HepG2 (cell line): ENCODE data around the gene USP36. TPM values are rescaled to one million over a fixed set of nuclear protein-coding genes. Genes with fewer than 3 reads are reported as not detected.

Experiments
- FOXA3 ChIP-seq: IDR thresholded peaks from 2 replicates; pipeline ENCODE4 v1.6.1; 2016; ENCODE audit warnings: missing genetic modification reagents, missing compliant biosample characterization
- FOXK1 ChIP-seq: sonication (generic); formaldehyde crosslinking; IDR thresholded peaks from 2 replicates; pipeline ENCODE4 v1.4.0; 2020; ENCODE audit warnings: low read depth, missing genetic modification reagents, borderline replicate concordance
- FOXP4 ChIP-seq: sonication (generic); formaldehyde crosslinking; IDR thresholded peaks from 2 replicates; pipeline ENCODE4 v1.4.0; 2020; ENCODE audit warnings: missing genetic modification reagents
- HNF1B ChIP-seq: sonication (generic); formaldehyde crosslinking; IDR thresholded peaks from 2 replicates; pipeline ENCODE4 v1.5.1; 2020; ENCODE audit warnings: mild to moderate bottlenecking, moderate library complexity, missing genetic modification reagents
- HNRNPL ChIP-seq: fragments of 200-400 bp; formaldehyde crosslinking; IDR thresholded peaks from 2 replicates; pipeline ENCODE4 v1.6.1; 2017; ENCODE audit warnings: mild to moderate bottlenecking, low read depth, low read length
- NFE2 ChIP-seq: sonication (generic); formaldehyde crosslinking; IDR thresholded peaks from 2 replicates; pipeline ENCODE4 v1.4.0; 2020; ENCODE audit warnings: missing genetic modification reagents
- ONECUT2 ChIP-seq: sonication (generic); formaldehyde crosslinking; IDR thresholded peaks from 2 replicates; pipeline ENCODE4 v1.4.0; 2020; ENCODE audit warnings: missing genetic modification reagents
- SIX1 ChIP-seq: sonication (generic); formaldehyde crosslinking; IDR thresholded peaks from 2 replicates; pipeline ENCODE4 v1.4.0; 2020; ENCODE audit warnings: missing genetic modification reagents, borderline replicate concordance
- SP4 ChIP-seq: sonication (generic); formaldehyde crosslinking; IDR thresholded peaks from 2 replicates; pipeline ENCODE4 v1.8.1; 2023; ENCODE audit warnings: mild to moderate bottlenecking, missing genetic modification reagents
- ZEB1 ChIP-seq: IDR thresholded peaks from 2 replicates; pipeline ENCODE4 v1.6.1; 2012; ENCODE audit warnings: mild to moderate bottlenecking, low read depth, inconsistent platforms; ENCODE audit not compliant: insufficient replicate concordance
- ZFYVE20 ChIP-seq: sonication (generic); formaldehyde crosslinking; IDR thresholded peaks from 2 replicates; pipeline ENCODE4 v1.8.0; 2023; ENCODE audit warnings: low read depth, mild to moderate bottlenecking, moderate library complexity, missing genetic modification reagents, borderline replicate concordance
- ZNF781 ChIP-seq: sonication (generic); formaldehyde crosslinking; IDR thresholded peaks from 2 replicates; pipeline ENCODE4 v1.5.1; 2020; ENCODE audit warnings: borderline replicate concordance, mild to moderate bottlenecking, missing genetic modification reagents; ENCODE audit errors: not compliant biosample characterization
- ZNF891 ChIP-seq: sonication (generic); formaldehyde crosslinking; IDR thresholded peaks from 2 replicates; pipeline ENCODE4 v1.5.0; 2020; ENCODE audit warnings: mild to moderate bottlenecking, missing genetic modification reagents
- polyA plus RNA-seq, 8 experiments: library from polyadenylated mRNA; depleted of rRNA in 3 of 8; stranded (reverse) in 7 of 8; unstranded in 1 of 8; fragments of >200 nt; fragmentation: Illumina TruSeq in 4 of 8; extraction: Trizol in 4 of 8; gene quantifications; 2 replicates each; pipeline versions ENCODE4 v1.2.1 to v1.2.3, GENCODE V29; 2011 to 2016; ENCODE audit warnings: low read depth in 4 of 8, missing spikeins in 1 of 8, mixed read lengths in 1 of 8; ENCODE audit not compliant: insufficient read depth in 1 of 8
- total RNA-seq, 5 experiments: library from RNA; depleted of rRNA; stranded (reverse); fragments of >200 nt; fragmentation: Illumina TruSeq; extraction: Trizol; gene quantifications; 2 replicates each; pipeline ENCODE4 v1.2.3, GENCODE V29; 2016; ENCODE audit warnings: low read depth in 1 of 5
- TF ChIP-seq, protein P1 (sequence below): IDR thresholded peaks from 2 replicates; pipeline ENCODE4 v1.6.1; 2016; ENCODE audit warnings: low read depth
- TF ChIP-seq, protein P2 (sequence below): sonication (generic); formaldehyde crosslinking; IDR thresholded peaks from 2 replicates; pipeline ENCODE4 v1.5.1; 2020; ENCODE audit warnings: mild to moderate bottlenecking, missing genetic modification reagents, borderline replicate concordance

The USP36 gene
- total and polyA plus RNA-seq, 2 of the 13 experiments (the other 11 are each of a cell fraction or from before 2014, with no cell fraction given), result 29.6 to 45.9 TPM

GRCh38 chr17:78865682-78866390 is 25.2 kb upstream of the USP36 start (continued):
- TF ChIP-seq FOXA3 (peak; percentile 60; the same call in 1 of the 2 replicates), ZNF781 (no peak), HNF1B (peak; percentile 84), ZNF891 (CRISPR knock-in tag) (0 out of 2 replicates have a peak, but pooled peaks have one; percentile 23), FOXK1 (peak; percentile 50; the same call in 1 of the 2 replicates), ONECUT2 (CRISPR knock-in tag) (0 out of 2 replicates have a peak, but pooled peaks have one; percentile 39), HNRNPL (0 out of 2 replicates have a peak, but pooled peaks have one; percentile 36), ZFYVE20 (no peak), ZEB1 (no peak), NFE2 (CRISPR knock-in tag) (no peak), SIX1 (CRISPR knock-in tag) (no peak), FOXP4 (CRISPR knock-in tag) (peak; percentile 51), SP4 (CRISPR knock-in tag) (no peak)
- TF ChIP-seq, protein P1, sequence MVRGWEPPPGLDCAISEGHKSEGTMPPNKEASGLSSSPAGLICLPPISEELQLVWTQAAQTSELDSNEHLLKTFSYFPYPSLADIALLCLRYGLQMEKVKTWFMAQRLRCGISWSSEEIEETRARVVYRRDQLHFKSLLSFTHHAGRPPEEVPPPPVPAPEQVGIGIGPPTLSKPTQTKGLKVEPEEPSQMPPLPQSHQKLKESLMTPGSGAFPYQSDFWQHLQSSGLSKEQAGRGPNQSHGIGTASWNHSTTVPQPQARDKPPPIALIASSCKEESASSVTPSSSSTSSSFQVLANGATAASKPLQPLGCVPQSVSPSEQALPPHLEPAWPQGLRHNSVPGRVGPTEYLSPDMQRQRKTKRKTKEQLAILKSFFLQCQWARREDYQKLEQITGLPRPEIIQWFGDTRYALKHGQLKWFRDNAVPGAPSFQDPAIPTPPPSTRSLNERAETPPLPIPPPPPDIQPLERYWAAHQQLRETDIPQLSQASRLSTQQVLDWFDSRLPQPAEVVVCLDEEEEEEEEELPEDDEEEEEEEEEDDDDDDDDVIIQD (CRISPR knock-in tag), result peak; percentile 67; the same call in 1 of the 2 replicates
- TF ChIP-seq, protein P2, sequence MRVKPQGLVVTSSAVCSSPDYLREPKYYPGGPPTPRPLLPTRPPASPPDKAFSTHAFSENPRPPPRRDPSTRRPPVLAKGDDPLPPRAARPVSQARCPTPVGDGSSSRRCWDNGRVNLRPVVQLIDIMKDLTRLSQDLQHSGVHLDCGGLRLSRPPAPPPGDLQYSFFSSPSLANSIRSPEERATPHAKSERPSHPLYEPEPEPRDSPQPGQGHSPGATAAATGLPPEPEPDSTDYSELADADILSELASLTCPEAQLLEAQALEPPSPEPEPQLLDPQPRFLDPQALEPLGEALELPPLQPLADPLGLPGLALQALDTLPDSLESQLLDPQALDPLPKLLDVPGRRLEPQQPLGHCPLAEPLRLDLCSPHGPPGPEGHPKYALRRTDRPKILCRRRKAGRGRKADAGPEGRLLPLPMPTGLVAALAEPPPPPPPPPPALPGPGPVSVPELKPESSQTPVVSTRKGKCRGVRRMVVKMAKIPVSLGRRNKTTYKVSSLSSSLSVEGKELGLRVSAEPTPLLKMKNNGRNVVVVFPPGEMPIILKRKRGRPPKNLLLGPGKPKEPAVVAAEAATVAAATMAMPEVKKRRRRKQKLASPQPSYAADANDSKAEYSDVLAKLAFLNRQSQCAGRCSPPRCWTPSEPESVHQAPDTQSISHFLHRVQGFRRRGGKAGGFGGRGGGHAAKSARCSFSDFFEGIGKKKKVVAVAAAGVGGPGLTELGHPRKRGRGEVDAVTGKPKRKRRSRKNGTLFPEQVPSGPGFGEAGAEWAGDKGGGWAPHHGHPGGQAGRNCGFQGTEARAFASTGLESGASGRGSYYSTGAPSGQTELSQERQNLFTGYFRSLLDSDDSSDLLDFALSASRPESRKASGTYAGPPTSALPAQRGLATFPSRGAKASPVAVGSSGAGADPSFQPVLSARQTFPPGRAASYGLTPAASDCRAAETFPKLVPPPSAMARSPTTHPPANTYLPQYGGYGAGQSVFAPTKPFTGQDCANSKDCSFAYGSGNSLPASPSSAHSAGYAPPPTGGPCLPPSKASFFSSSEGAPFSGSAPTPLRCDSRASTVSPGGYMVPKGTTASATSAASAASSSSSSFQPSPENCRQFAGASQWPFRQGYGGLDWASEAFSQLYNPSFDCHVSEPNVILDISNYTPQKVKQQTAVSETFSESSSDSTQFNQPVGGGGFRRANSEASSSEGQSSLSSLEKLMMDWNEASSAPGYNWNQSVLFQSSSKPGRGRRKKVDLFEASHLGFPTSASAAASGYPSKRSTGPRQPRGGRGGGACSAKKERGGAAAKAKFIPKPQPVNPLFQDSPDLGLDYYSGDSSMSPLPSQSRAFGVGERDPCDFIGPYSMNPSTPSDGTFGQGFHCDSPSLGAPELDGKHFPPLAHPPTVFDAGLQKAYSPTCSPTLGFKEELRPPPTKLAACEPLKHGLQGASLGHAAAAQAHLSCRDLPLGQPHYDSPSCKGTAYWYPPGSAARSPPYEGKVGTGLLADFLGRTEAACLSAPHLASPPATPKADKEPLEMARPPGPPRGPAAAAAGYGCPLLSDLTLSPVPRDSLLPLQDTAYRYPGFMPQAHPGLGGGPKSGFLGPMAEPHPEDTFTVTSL (CRISPR knock-in tag), result peak; percentile 39; the same call in 1 of the 2 replicates
